Subcutaneous adipose tissue (tissue), 4 donors: Measurements from ENCODE around the gene C10orf67. TPM values are rescaled to one million over a fixed set of nuclear protein-coding genes. Genes with fewer than 3 reads are reported as not detected.

Experiments
- CTCF ChIP-seq: fragments of 450-650 bp; IDR thresholded peaks from one replicate; pipeline ENCODE4 v1.5.1; 2016; ENCODE audit warnings: low read depth, mild to moderate bottlenecking, control low read depth, antibody characterized with exemption, moderate library complexity
- small RNA-seq: library from RNA; depleted of rRNA; stranded (forward); fragments of <200 nt; gene quantifications from one replicate; pipeline ENCODE3, GENCODE V24; 2016
- total RNA-seq, 4 donors: library from RNA; depleted of rRNA; stranded (reverse); fragments of >200 nt; gene quantifications; one replicate each; pipeline ENCODE4 v1.1.0, GENCODE V29; 2016

The C10orf67 gene
- total RNA-seq, 4 donors from 2014 or later: not detected

GRCh38 chr10:23157239-23157681, 187.3 kb downstream of the C10orf67 start:
- TF ChIP-seq CTCF: no peak

- TF ChIP-seq CTCF: no peak
Observed at GRCh38 chr10:23156447-23157150, 188.0 kb downstream of the C10orf67 start.

GRCh38 chr10:23155169-23155568, 189.4 kb downstream of the C10orf67 start:
- TF ChIP-seq CTCF: no peak

Small RNA genes within 50 kb of the gene (small RNA-seq; reads per million reads assigned to genes)
- not detected for gene MIR1254-2
- not detected for gene RF00561

Other genes with a start within 250 kb of the C10orf67 start
- gene MSRB2, start 249.2 kb downstream of the C10orf67 start, total RNA-seq: 10 to 100 TPM; 15.1 to 26.4 (median 16.6) TPM
- not detected for gene PTF1A, start 152.5 kb downstream of the C10orf67 start, total RNA-seq
- gene OTUD1, start 94.3 kb upstream of the C10orf67 start, total RNA-seq: 10 to 100 TPM; 13.8 to 17.2 (median 16.2) TPM